Spleen (tissue), 11 donors: ENCODE results near the gene SLCO4A1. TPM values are rescaled to one million over a fixed set of nuclear protein-coding genes. Genes with fewer than 3 reads are reported as not detected.

Experiments used
- DNase-seq: peaks from one replicate; pipeline ENCODE4 v3.0.0-alpha.2; 2020
- H3K27ac ChIP-seq, 8 donors: fragments of 200-600 bp; sonication (generic) in 7 of 8; 1 replicate in 4 of 8; 2 replicates in 4 of 8; pipeline versions ENCODE4 v1.5.0 to v1.8.0; 2016 to 2021; ENCODE audit warnings: inconsistent platforms in 4 of 8, mild to moderate bottlenecking in 4 of 8, moderate library complexity in 1 of 8
- H3K27me3 ChIP-seq, 7 donors: fragments of 200-600 bp; sonication (generic) in 6 of 7; replicated peaks in 1 of 7; 1 replicate in 4 of 7; 2 replicates in 3 of 7; pipeline versions ENCODE4 v1.5.0 to v1.8.0; 2016 to 2021; ENCODE audit warnings: inconsistent platforms in 3 of 7, mild to moderate bottlenecking in 1 of 7
- H3K36me3 ChIP-seq, 6 donors: fragments of 200-600 bp; sonication (generic) in 5 of 6; 1 replicate in 4 of 6; 2 replicates in 2 of 6; pipeline versions ENCODE4 v1.5.0 to v1.8.0; 2016 to 2021; ENCODE audit warnings: inconsistent platforms in 2 of 6
- H3K4me1 ChIP-seq, 6 donors: fragments of 200-600 bp; sonication (generic) in 5 of 6; 1 replicate in 3 of 6; 2 replicates in 3 of 6; pipeline versions ENCODE4 v1.5.0 to v1.8.0; 2016 to 2021; ENCODE audit warnings: inconsistent platforms in 3 of 6
- H3K4me3 ChIP-seq, 8 donors: fragments of 200-600 bp; sonication (generic) in 7 of 8; 1 replicate in 4 of 8; 2 replicates in 4 of 8; pipeline versions ENCODE4 v1.5.0 to v1.8.0; 2016 to 2021; ENCODE audit warnings: inconsistent platforms in 4 of 8, mild to moderate bottlenecking in 4 of 8, moderate library complexity in 2 of 8
- H3K9me3 ChIP-seq, 8 donors: fragments of 200-600 bp; sonication (generic) in 7 of 8; 1 replicate in 4 of 8; 2 replicates in 4 of 8; pipeline versions ENCODE4 v1.5.0 to v1.8.0; 2016 to 2021; ENCODE audit warnings: inconsistent platforms in 4 of 8
- CTCF ChIP-seq, 11 experiments: fragments of 200-600 bp in 7 of 11; fragments of 450-650 bp in 4 of 11; sonication (generic) in 4 of 11; IDR thresholded peaks in 8 of 11; conservative IDR thresholded peaks in 3 of 11; 1 replicate in 7 of 11; 2 replicates in 4 of 11; pipeline versions ENCODE4 v1.4.0 to v1.8.0; 2016 to 2021; ENCODE audit warnings: antibody characterized with exemption in 11 of 11, inconsistent platforms in 4 of 11, mild to moderate bottlenecking in 1 of 11
- POLR2A ChIP-seq, 3 donors: fragments of 450-650 bp; IDR thresholded peaks; one replicate each; pipeline ENCODE4 v1.5.1; 2017; ENCODE audit warnings: antibody characterized with exemption in 3 of 3, mild to moderate bottlenecking in 1 of 3
- POLR2AphosphoS5 ChIP-seq, 3 donors: sonication (generic); formaldehyde crosslinking; IDR thresholded peaks; one replicate each; pipeline ENCODE4 v1.5.1; 2017; ENCODE audit warnings: antibody characterized with exemption in 3 of 3
- WGBS, 5 donors: extraction: QIAGEN DNeasy Blood & Tissue Kit in 3 of 5; methylation state at CpG; one replicate each; pipeline versions ENCODE4 v1.1.5 to v1.1.7; 2013 to 2018; 5-methylcytosine and 5-hydroxymethylcytosine counted together
- intact Hi-C: fragments of 100-400 bp; cut with DNase I; formaldehyde crosslinking; loops from one replicate; pipeline ENCODE4 v1.15.0; 2023; ENCODE audit warnings: low total_unique reads
- polyA plus RNA-seq, 3 donors: library from polyadenylated mRNA; stranded (reverse); fragments of 200-250 nt; gene quantifications; one replicate each; pipeline ENCODE4 v1.2.1, GENCODE V29; 2013
- total RNA-seq, 7 donors: library from RNA; depleted of rRNA in 3 of 7; stranded (reverse); fragments of >200 nt in 3 of 7; fragmentation: NEBNext Ultra II Directional in 4 of 7; extraction: Animal tissue kit (Norgen Biotek cat#: 25700) in 4 of 7; gene quantifications; one replicate each; pipeline versions ENCODE4 v1.1.0 to v1.2.1, GENCODE V29; 2016 to 2021
- donor health status: healthy with polysubstance abuse.
- donor health status: DM: no; HTN: no; CAD: no; lungs with moderate emphysema.
- donor health status: DM: no; HTN: no; CAD: no.
- donor health status: Bipolar disorder and iron deficiency.
- donor health status: healthy.
- donor health status: DM: no; HTN: no; CAD: no.
- donor health status: DM: yes; HTN: yes; CAD: no.

The SLCO4A1 gene
- total and polyA plus RNA-seq, 10 donors = 2.9 to 16.3 (median 7.0) TPM

GRCh38 chr20:62702895-62703852 is 60.9 kb downstream of the SLCO4A1 start:
- H3K27ac ChIP-seq = no peak overlapping the region
- intact Hi-C loops = no loop called here
- H3K27me3 ChIP-seq = peaks cover 0 to 54% (median 13%) of the 10 kb centered on the region in 7 donors
- H3K4me1 ChIP-seq = peaks cover 5 to 29% (median 13%) of the 10 kb centered on the region in 6 donors
- WGBS, 5 donors = 78 to 88% (median 81%) methylated on average over 23 to 25 of the region's 25 CpGs
- no peak for DNase-seq
- no peaks in the 10 kb centered on the region for H3K36me3 ChIP-seq
- H3K4me3 ChIP-seq = no peak overlapping the region
- H3K9me3 ChIP-seq = peaks cover 0 to 3% (median 0%) of the 10 kb centered on the region in 8 donors
- TF ChIP-seq POLR2AphosphoS5 (IDR thresholded peaks at IDR 0.05) = no peak
- TF ChIP-seq POLR2A (IDR thresholded peaks at IDR 0.05) = no peak
- no peak for TF ChIP-seq CTCF (IDR thresholded peaks at IDR 0.05 in 8 of 11, conservative IDR thresholded peaks at IDR 0.05 in 3 of 11)

- intact Hi-C loops = no loop called here
- no peak for DNase-seq
- H3K4me1 ChIP-seq = peaks cover 5 to 36% (median 20%) of the 10 kb centered on the region in 6 donors
- TF ChIP-seq POLR2A (IDR thresholded peaks at IDR 0.05) (no peak), POLR2AphosphoS5 (IDR thresholded peaks at IDR 0.05) (no peak), CTCF (IDR thresholded peaks at IDR 0.05 in 8 of 11, conservative IDR thresholded peaks at IDR 0.05 in 3 of 11) (no peak)
- H3K27me3 ChIP-seq = peaks cover 0 to 61% (median 20%) of the 10 kb centered on the region in 7 donors
- no peak overlapping the region for H3K27ac ChIP-seq
- H3K9me3 ChIP-seq = peaks cover 0 to 3% (median 0%) of the 10 kb centered on the region in 8 donors
- no peak overlapping the region for H3K4me3 ChIP-seq
- no peaks in the 10 kb centered on the region for H3K36me3 ChIP-seq
- 83 to 95% (median 87%) methylated on average over 5 of the region's 5 CpGs for WGBS, 5 donors
These were observed 61.5 kb downstream of the SLCO4A1 start for GRCh38 chr20:62703853-62704228.

GRCh38 chr20:62704341-62704948 is 62.1 kb downstream of the SLCO4A1 start:
- Histone ChIP-seq H3K27ac (no peak overlapping the region), H3K36me3 (no peaks in the 10 kb centered on the region), H3K4me3 (no peak overlapping the region), H3K4me1 (peaks cover 5 to 42% (median 26%) of the 10 kb centered on the region in 6 donors), H3K27me3 (peaks cover 0 to 67% (median 26%) of the 10 kb centered on the region in 7 donors), H3K9me3 (no peaks in the 10 kb centered on the region)
- DNase-seq = peak; percentile 83
- WGBS, 5 donors = 39 to 62% (median 43%) methylated on average over 15 to 21 of the region's 21 CpGs
- TF ChIP-seq CTCF (IDR thresholded peaks at IDR 0.05 in 8 of 11, conservative IDR thresholded peaks at IDR 0.05 in 3 of 11) (no peak), POLR2A (IDR thresholded peaks at IDR 0.05) (no peak), POLR2AphosphoS5 (IDR thresholded peaks at IDR 0.05) (peak in 2 of 3 donors; percentile 22 to 82)
- intact Hi-C loops = no loop called here

- H3K9me3 ChIP-seq = no peaks in the 10 kb centered on the region
- no peak overlapping the region for H3K4me3 ChIP-seq
- TF ChIP-seq POLR2A (IDR thresholded peaks at IDR 0.05) = no peak
- no peak for TF ChIP-seq CTCF (IDR thresholded peaks at IDR 0.05 in 8 of 11, conservative IDR thresholded peaks at IDR 0.05 in 3 of 11)
- TF ChIP-seq POLR2AphosphoS5 (IDR thresholded peaks at IDR 0.05) = no peak
- H3K27me3 ChIP-seq = peaks cover 0 to 79% (median 37%) of the 10 kb centered on the region in 7 donors
- intact Hi-C loops = no loop called here
- no peaks in the 10 kb centered on the region for H3K36me3 ChIP-seq
- WGBS, 5 donors = 81 to 94% (median 88%) methylated on average over 15 to 16 of the region's 16 CpGs
- H3K4me1 ChIP-seq = peaks cover 5 to 47% (median 26%) of the 10 kb centered on the region in 6 donors
- no peak for DNase-seq
- no peak overlapping the region for H3K27ac ChIP-seq
These were observed 63.3 kb downstream of the SLCO4A1 start for GRCh38 chr20:62705627-62706026.
